Fibroblast of upper back skin (primary cell): ENCODE data around the gene TRIM2.

Experiments
- DNase-seq: peaks from one replicate; pipeline ENCODE4 v3.0.0-alpha.2; 2013

Gene TRIM2

GRCh38 chr4:153291562-153291961, 87.3 kb downstream of the TRIM2 start:
- DNase-seq, result no peak

- no peak for DNase-seq
These were observed 88.9 kb downstream of the TRIM2 start for GRCh38 chr4:153292897-153293741.

- DNase-seq, result no peak
These were observed 89.5 kb downstream of the TRIM2 start for GRCh38 chr4:153293742-153294057.

- DNase-seq, result no peak
These were observed 90.4 kb downstream of the TRIM2 start for GRCh38 chr4:153294631-153295030.

GRCh38 chr4:153295131-153295755, 91.0 kb downstream of the TRIM2 start:
- DNase-seq, result no peak

GRCh38 chr4:153296040-153296823, 92.0 kb downstream of the TRIM2 start:
- DNase-seq, result peak; percentile 87

- DNase-seq, result no peak
These were observed 92.9 kb downstream of the TRIM2 start for GRCh38 chr4:153297116-153297515.

- DNase-seq, result no peak
These were observed 106.5 kb downstream of the TRIM2 start for GRCh38 chr4:153310793-153311192.

- DNase-seq, result no peak
These were observed 110.7 kb downstream of the TRIM2 start for GRCh38 chr4:153314915-153315314.

- peak; percentile 59 for DNase-seq
These were observed 114.6 kb downstream of the TRIM2 start for GRCh38 chr4:153318696-153319320.

- DNase-seq, result peak; percentile 45
These were observed 118.5 kb downstream of the TRIM2 start for GRCh38 chr4:153322791-153323190.

- DNase-seq, result no peak
These were observed 119.8 kb downstream of the TRIM2 start for GRCh38 chr4:153324046-153324445.

- DNase-seq, result no peak
These were observed 121.3 kb downstream of the TRIM2 start for GRCh38 chr4:153325558-153325957.

- no peak for DNase-seq
These were observed 122.3 kb downstream of the TRIM2 start for GRCh38 chr4:153326513-153326912.

GRCh38 chr4:153327247-153327646, 123.0 kb downstream of the TRIM2 start:
- no peak for DNase-seq

GRCh38 chr4:153332936-153333335, 128.7 kb downstream of the TRIM2 start:
- peak; percentile 85 for DNase-seq

GRCh38 chr4:153333874-153334273, 129.6 kb downstream of the TRIM2 start:
- peak; percentile 34 for DNase-seq

- peak; percentile 9 for DNase-seq
These were observed 131.4 kb downstream of the TRIM2 start for GRCh38 chr4:153335665-153336064.

GRCh38 chr4:153337686-153338085, 133.4 kb downstream of the TRIM2 start:
- no peak for DNase-seq

- DNase-seq, result peak; percentile 71
These were observed 137.4 kb downstream of the TRIM2 start for GRCh38 chr4:153341575-153342090.

- DNase-seq, result no peak
These were observed 138.7 kb downstream of the TRIM2 start for GRCh38 chr4:153342751-153343552.
